T-helper 2 cell treated with Interferon-gamma antibody and Interleukin-4, amounts not matched to agents 5 μg/mL and 100 μg/mL, for 36 hours (primary cell): ENCODE results near the gene WDR73.
"Not testable (repeated sequence)": the region's sequence is repeated elsewhere in the genome, so short reads cannot be mapped to it uniquely, and the experiment has no call there.

Experiments used
- DNase-seq: peaks from one replicate; pipeline ENCODE4 v3.0.0; 2021; ENCODE audit warnings: low spot score
- H3K27ac Mint-ChIP-seq: one replicate; pipeline ENCODE4 v1.8.0; 2021; ENCODE audit warnings: mild to moderate bottlenecking, mixed read lengths
- H3K27me3 Mint-ChIP-seq: one replicate; pipeline ENCODE4 v1.8.0; 2021; ENCODE audit warnings: low read depth, mixed read lengths
- H3K36me3 Mint-ChIP-seq: one replicate; pipeline ENCODE4 v1.8.0; 2021; ENCODE audit warnings: low read depth, mixed read lengths
- H3K4me1 Mint-ChIP-seq: one replicate; pipeline ENCODE4 v1.8.0; 2021; ENCODE audit warnings: low read depth, mixed read lengths
- H3K4me3 Mint-ChIP-seq: one replicate; pipeline ENCODE4 v1.8.0; 2022; ENCODE audit warnings: mild to moderate bottlenecking, moderate library complexity, mixed read lengths
- H3K9me3 Mint-ChIP-seq: one replicate; pipeline ENCODE4 v1.8.0; 2021; ENCODE audit warnings: mixed read lengths

Gene WDR73

DNA sequence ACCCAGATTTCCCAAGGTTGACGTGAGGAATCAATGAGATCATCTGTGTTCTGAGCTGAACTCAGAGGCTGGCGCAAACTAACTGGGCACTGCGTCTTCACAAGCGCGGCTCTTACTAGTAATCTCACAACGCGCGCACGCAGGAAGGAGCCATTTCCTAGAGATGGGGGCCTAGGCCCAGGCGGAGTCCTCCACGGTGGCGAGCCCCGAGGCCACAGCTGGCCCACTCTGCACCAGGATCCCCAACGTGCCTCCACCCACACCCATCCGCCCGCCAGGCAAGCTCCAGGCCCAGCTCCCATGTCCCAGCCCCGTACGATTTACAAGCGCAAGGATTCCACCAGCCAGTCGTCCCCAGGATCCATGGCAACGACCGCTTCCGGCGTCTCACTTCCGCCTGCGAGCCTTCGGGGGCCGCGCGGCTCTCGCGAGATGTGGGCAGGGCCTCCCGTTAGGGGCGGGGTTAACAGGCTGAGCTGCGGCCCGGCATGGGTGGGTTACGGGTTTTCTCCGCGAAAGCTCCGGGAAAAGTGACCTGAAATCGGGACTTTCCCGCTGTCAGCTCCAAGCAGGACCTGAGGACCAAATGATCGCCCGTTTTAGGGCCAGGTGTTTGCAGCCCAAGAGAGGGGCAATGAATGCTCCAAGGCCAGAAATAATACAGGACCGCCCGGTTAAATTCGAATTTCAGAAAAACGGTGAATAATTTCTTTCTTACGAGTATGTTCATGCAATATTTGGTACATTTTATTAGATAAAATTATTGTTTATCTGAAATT is at the start of gene WDR73:
Gene WDR73 (minus strand): TSS at position 374 of the 779 bp plus-strand sequence. CDS start 9 bp downstream, at position 365.
- H3K27ac Mint-ChIP-seq = peak within 1 kb of the TSS; percentile 95
- H3K4me3 Mint-ChIP-seq = peak within 1 kb of the TSS; percentile 100
- peaks cover 25% of the 10 kb centered on the region for H3K4me1 Mint-ChIP-seq
- H3K9me3 Mint-ChIP-seq = no peaks in the 10 kb centered on the region
- DNase-seq = peak; percentile 95
- peaks cover 22% of the 10 kb centered on the region for H3K36me3 Mint-ChIP-seq
- H3K27me3 Mint-ChIP-seq = no peaks in the 10 kb centered on the region

DNA sequence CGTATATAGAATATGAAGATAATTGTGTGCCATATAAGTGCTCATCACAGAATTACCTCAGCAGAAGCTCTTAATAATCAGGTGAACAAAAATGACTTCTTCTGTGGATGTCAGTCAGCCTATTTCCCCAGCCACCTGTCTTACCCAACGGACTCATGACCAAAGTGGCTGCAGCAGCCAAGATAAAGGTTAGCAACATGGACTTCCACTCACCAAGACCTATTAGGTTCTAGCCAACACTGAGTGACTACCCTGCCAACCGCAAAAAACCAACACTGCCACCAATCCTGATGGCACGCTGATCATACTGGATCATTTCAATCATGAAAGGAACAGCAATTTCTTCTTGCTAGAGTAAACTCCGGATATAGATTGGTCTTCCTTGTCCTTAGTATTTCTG is 49.7 kb upstream of the WDR73 start:
- Mint-ChIP-seq H3K4me1 (peaks cover 33% of the 10 kb centered on the region), H3K27ac (no peak overlapping the region)

DNA sequence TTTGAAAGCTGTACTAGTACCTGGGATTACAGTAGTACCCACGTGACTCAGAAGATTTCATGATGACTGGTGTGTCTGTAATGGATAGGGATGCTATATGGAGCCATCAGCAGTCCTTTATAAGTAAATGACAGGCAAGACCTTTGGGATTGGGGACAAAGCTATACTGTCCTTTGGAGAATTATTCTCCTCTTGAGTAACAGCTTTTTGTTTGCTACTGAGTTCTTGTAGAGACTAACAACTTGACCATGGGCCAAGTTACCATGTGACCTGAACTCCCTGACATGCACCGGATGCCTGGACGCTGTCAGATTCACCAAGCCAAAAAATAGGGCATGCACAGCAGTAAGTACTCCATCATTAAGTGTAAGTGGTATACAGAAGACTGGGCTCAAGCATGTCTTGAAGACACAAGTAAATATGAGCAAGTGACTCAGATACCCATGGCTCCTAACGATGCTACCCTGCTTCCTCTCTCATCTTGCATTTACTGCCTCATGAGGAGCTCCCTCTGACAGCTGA is 48.9 kb upstream of the WDR73 start:
- Mint-ChIP-seq H3K36me3 (peaks cover 18% of the 10 kb centered on the region), H3K4me1 (peaks cover 28% of the 10 kb centered on the region), H3K4me3 (no peak overlapping the region), H3K27me3 (no peaks in the 10 kb centered on the region), H3K27ac (no peak overlapping the region), H3K9me3 (no peaks in the 10 kb centered on the region)
- no peak for DNase-seq

More for the DNA sequence above, 49.7 kb upstream of the WDR73 start:
- Mint-ChIP-seq H3K27me3 (no peaks in the 10 kb centered on the region), H3K4me3 (no peak overlapping the region), H3K9me3 (no peaks in the 10 kb centered on the region), H3K36me3 (peaks cover 23% of the 10 kb centered on the region)
- DNase-seq = no peak

DNA sequence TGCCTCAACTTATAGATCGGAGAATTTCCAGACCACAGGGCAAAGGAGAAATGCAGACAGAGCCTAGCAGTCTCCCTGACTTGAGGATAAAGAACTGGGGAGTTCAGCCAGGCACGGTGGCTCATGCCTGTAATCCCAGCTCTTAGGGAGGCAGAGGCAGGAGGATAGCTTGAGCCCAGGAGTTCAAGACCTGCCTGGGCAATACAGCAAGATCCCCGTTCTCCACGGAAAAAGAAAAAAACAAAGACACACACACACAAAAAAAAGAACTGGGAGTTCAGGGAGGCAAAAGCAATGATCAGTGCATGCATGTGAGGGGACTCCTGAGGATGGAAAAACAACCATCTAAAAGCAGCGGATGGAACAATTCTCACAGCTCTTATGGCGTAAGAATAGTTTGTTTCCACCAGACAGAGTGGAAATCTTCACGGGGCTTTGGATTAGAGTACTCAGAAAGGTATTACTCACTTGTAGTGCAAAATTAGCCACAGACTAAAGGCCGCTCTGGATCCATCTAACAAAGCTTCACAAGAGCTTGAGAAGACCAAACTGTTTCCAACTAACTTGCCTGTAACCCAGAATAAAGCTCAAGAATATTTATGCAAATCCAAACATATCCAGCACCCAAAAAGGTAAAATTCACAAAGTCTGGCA is 45.6 kb upstream of the WDR73 start:
- Mint-ChIP-seq H3K27me3 (no peaks in the 10 kb centered on the region), H3K4me1 (peaks cover 30% of the 10 kb centered on the region), H3K36me3 (peaks cover 12% of the 10 kb centered on the region), H3K9me3 (no peaks in the 10 kb centered on the region), H3K4me3 (no peak overlapping the region), H3K27ac (no peak overlapping the region)
- no peak for DNase-seq

DNA sequence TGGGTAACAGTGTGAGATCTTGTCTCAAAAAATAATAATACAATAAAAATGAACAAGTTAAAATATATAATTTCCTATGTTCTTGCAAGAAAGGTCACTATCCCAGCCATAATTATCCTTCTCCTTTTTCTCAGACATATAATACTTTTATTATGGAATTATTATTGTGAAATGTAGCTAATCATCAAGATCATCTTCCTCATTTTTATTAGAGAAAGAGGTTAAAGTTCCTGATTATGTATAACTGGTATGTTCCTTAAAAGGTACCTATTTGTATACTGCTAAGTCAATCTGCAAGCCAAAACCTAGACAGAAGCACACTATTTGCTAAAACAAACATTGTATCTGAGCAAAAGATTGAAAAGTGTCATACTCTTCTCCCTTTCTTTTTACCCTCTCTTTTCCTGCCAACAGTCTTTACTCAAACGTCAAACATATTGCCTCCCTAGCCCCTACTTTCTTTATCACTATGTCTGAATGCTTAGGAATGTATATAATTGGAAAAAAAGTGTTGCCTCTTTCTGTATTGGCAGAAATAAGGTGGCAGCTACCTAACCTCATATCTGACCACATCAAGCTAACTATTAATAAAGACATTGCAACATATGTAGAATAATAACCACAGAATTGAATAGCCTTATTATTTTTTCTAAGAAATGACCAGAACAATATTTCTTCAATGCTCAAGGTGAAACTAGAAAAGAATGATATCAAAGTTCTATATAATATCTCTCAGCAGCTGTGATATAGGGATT is 43.3 kb upstream of the WDR73 start:
- H3K4me3 Mint-ChIP-seq = no peak overlapping the region
- H3K36me3 Mint-ChIP-seq = peaks cover 5% of the 10 kb centered on the region
- H3K27me3 Mint-ChIP-seq = no peaks in the 10 kb centered on the region
- H3K9me3 Mint-ChIP-seq = no peaks in the 10 kb centered on the region
- DNase-seq = no peak
- H3K27ac Mint-ChIP-seq = no peak overlapping the region
- H3K4me1 Mint-ChIP-seq = peaks cover 22% of the 10 kb centered on the region

DNA sequence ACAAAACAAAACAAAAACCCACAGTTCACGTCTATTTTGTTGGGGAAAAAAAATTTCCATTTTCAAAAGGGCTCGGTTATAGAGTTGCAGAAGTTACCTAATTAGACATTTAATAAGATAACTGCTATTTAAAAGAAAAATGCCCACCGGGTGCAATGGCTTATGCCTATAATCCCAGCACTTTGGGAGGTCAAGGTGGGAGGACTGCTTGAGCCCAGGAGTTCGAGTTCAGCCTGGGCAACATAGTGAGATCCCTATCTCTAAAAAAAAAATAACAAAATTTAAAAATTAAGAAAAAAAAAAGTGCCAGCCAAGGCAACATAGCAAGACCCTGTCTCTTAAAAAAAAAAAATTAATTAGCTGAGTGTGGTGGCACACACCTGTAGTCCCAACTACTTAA is 42.7 kb upstream of the WDR73 start:
- Mint-ChIP-seq H3K4me1 (peaks cover 23% of the 10 kb centered on the region), H3K36me3 (peaks cover 9% of the 10 kb centered on the region), H3K27me3 (no peaks in the 10 kb centered on the region), H3K4me3 (no peak overlapping the region), H3K27ac (no peak overlapping the region), H3K9me3 (no peaks in the 10 kb centered on the region)
- DNase-seq = no peak

DNA sequence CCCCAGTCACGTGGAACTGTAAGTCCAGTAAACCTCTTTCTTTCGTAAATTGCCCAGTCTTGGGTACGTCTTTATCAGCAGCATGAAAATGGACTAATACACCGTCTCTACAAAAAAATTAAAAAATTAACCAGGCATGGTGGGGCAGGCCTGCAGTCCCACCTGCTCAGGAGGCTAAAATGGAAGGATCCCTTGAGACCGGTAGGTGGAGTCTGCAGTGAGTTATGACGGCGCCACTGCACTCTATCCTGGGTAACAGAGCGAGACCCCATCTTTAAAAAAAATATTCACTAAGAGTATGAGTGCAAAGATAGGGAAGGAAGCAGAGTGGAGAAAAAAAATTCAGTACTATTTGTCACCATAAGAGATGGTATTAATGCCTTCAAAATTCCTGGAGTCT is 36.3 kb upstream of the WDR73 start:
- no peak for DNase-seq
- no peaks in the 10 kb centered on the region for H3K9me3 Mint-ChIP-seq
- no peak overlapping the region for H3K4me3 Mint-ChIP-seq
- peaks cover 49% of the 10 kb centered on the region for H3K36me3 Mint-ChIP-seq
- peaks cover 8% of the 10 kb centered on the region for H3K4me1 Mint-ChIP-seq
- no peaks in the 10 kb centered on the region for H3K27me3 Mint-ChIP-seq
- H3K27ac Mint-ChIP-seq = no peak overlapping the region

DNA sequence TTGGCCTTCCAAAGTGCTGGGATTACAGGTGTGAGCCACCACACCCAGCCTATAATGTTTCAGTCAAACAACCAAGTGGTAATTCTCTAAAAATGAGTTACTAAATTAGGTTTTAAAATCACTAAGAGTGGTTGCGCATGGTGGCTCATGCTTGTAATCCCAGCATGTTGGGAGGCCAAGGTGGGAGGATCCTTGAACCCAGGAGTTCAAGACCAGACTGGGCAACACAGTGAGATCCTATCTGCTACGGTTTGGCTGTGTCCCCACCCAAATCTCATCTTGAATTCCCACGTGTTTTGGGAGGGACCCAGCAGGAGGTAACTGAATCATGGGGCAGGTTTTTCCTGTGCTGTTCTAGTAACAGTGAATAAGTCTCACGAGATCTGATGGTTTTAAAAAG is 35.8 kb upstream of the WDR73 start:
- no peaks in the 10 kb centered on the region for H3K9me3 Mint-ChIP-seq
- H3K27ac Mint-ChIP-seq = no peak overlapping the region
- H3K36me3 Mint-ChIP-seq = peaks cover 53% of the 10 kb centered on the region
- H3K4me1 Mint-ChIP-seq = peaks cover 8% of the 10 kb centered on the region
- no peak overlapping the region for H3K4me3 Mint-ChIP-seq
- DNase-seq = no peak
- H3K27me3 Mint-ChIP-seq = no peaks in the 10 kb centered on the region

DNA sequence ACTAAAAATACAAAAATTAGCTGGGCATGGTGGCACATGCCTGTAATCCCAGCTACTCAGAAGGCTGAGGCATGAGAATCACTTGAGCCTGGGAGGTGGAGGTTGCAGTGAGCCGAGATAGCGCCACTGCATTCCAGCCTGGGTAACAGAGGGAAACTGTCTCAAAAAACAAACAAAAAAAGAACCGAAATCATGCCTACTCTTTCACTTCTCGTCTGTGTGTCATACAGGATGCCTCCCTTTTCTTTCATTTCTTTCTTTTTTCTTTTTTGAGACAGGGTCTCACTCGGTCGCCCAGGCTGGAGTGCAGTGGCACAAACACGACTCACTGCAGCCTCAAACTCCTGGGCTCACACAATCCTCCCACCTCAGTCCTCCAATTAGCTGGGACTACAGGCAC is 32.4 kb upstream of the WDR73 start:
- not testable (repeated sequence) for DNase-seq, H3K4me1 Mint-ChIP-seq, H3K27me3 Mint-ChIP-seq, H3K4me3 Mint-ChIP-seq, H3K9me3 Mint-ChIP-seq
- peaks cover 64% of the 10 kb centered on the region for H3K36me3 Mint-ChIP-seq
- peak overlapping the region; percentile 64 for H3K27ac Mint-ChIP-seq

DNA sequence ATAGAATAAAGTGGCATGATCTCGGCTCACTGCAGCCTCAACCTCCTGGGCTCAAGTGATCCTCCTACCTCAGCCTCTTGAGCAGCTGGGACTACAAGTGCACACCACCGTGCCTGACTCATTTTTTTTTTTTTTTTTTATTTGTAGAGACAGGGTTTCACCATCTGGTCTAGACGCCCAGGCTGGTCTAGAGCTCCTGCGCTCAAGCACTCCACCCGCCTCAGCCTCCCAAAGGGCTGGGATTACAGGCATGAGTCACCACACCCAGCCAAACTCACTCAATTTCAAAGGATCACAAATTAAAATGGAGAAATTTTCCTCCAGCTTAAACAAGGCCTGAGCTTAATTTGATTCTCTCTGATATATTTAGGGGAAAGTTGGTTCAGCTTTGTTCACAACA is 31.2 kb upstream of the WDR73 start:
- no peaks in the 10 kb centered on the region for H3K27me3 Mint-ChIP-seq
- H3K9me3 Mint-ChIP-seq = no peaks in the 10 kb centered on the region
- H3K36me3 Mint-ChIP-seq = peaks cover 64% of the 10 kb centered on the region
- peaks cover 8% of the 10 kb centered on the region for H3K4me1 Mint-ChIP-seq
- no peak for DNase-seq
- H3K27ac Mint-ChIP-seq = peak overlapping the region; percentile 60
- H3K4me3 Mint-ChIP-seq = no peak overlapping the region

DNA sequence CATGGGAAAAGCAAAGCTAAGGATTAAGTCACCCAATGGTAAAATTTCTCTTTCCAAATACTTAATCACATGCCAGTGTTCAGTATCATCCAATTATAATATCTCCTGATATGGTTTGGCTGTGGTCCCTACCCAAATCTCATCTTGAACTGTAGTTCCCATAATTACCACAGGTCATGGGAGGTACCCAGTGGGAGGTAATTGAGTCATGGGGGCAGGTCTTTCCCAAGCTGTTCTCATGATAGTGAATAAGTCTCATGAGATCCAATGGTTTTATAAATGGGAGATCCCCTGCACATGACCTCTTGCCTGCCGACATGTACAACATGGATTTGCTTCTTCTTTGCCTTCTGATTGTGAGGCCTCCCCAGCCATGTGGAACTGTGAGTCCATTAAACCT is 30.0 kb upstream of the WDR73 start:
- no peak for DNase-seq
- H3K4me1 Mint-ChIP-seq = peaks cover 5% of the 10 kb centered on the region
- H3K4me3 Mint-ChIP-seq = no peak overlapping the region
- no peaks in the 10 kb centered on the region for H3K9me3 Mint-ChIP-seq
- no peaks in the 10 kb centered on the region for H3K27me3 Mint-ChIP-seq
- H3K36me3 Mint-ChIP-seq = peaks cover 62% of the 10 kb centered on the region
- H3K27ac Mint-ChIP-seq = no peak overlapping the region

DNA sequence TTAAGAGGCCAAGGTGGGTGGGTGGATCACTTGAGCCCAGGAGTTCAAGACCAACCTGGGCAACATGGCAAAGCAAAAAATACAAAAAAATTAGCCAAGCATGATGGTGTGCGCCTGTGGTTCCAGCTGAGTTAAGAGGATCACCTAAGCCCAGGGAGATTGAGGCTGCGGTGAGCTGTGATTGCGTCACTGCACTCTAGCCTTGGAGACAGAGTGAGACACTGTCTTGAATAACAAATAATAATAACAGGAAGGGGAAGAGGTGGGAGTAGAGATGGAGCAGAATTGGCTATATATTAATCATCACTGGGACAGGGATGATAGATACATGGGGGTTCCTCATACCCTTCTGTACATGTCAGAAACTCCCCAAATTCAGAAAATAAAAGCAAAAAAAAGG is 27.7 kb upstream of the WDR73 start:
- Mint-ChIP-seq H3K4me1 (peaks cover 5% of the 10 kb centered on the region), H3K9me3 (no peaks in the 10 kb centered on the region), H3K27me3 (no peaks in the 10 kb centered on the region), H3K36me3 (peaks cover 46% of the 10 kb centered on the region), H3K4me3 (no peak overlapping the region), H3K27ac (no peak overlapping the region)
- no peak for DNase-seq

DNA sequence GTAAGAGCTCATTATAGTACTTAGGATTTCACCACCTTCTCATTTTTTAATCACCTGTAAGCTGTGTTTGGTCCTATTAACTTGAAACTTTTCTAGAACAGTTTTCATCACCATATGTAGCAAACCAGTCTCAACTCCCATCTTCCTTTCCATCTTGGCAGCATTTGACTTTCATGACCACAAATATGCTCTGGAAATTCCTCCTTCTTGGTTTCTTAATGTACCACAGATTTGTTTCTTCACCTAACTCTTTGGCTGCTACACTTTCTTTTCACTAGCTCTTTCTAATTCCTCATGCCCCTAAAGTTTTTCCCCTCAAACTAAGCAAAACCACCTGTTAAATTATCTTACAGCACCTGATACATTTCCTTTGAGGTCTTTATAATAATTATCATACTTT is 17.1 kb upstream of the WDR73 start:
- Mint-ChIP-seq H3K36me3 (peaks cover 59% of the 10 kb centered on the region), H3K27me3 (no peaks in the 10 kb centered on the region), H3K4me3 (no peak overlapping the region), H3K27ac (peak overlapping the region; percentile 27), H3K4me1 (peaks cover 6% of the 10 kb centered on the region), H3K9me3 (no peaks in the 10 kb centered on the region)
- no peak for DNase-seq

DNA sequence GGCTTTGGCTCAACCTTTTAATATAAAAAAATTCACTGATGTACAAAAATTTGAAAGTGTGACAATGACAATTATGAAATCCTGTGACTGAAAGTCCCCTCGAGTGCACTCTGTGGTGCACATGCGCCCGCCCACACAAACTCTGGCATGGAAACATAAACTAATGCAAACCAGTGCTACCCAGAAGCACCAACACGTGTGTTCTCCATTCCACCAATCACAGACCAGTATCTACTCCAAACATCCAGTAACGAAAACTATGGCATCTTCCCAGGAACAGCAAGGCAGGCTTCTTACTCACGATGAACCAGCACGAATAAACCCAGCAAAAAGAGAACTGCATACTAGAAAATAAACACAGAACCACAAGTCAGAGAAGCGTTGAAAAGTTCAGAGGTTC is 15.6 kb upstream of the WDR73 start:
- no peaks in the 10 kb centered on the region for H3K9me3 Mint-ChIP-seq
- peaks cover 57% of the 10 kb centered on the region for H3K36me3 Mint-ChIP-seq
- peak overlapping the region; percentile 6 for H3K27ac Mint-ChIP-seq
- DNase-seq = peak; percentile 39
- no peaks in the 10 kb centered on the region for H3K27me3 Mint-ChIP-seq
- H3K4me3 Mint-ChIP-seq = no peak overlapping the region
- peaks cover 6% of the 10 kb centered on the region for H3K4me1 Mint-ChIP-seq
